Nephron progenitor cell (in vitro differentiated cells): ENCODE data around the gene RAB10.

ENCODE experiments used
- DNase-seq: peaks from one replicate; pipeline ENCODE4 v3.0.0; 2021
- H3K27ac Mint-ChIP-seq: 2 replicates; pipeline ENCODE4 v1.8.0; 2021; ENCODE audit warnings: mild to moderate bottlenecking, moderate library complexity, mixed read lengths
- H3K27me3 Mint-ChIP-seq: 2 replicates; pipeline ENCODE4 v1.8.0; 2021; ENCODE audit warnings: mild to moderate bottlenecking, low read depth, mixed read lengths; ENCODE audit not compliant: poor library complexity
- H3K36me3 Mint-ChIP-seq: 2 replicates; pipeline ENCODE4 v1.8.0; 2021; ENCODE audit warnings: low read depth, mixed read lengths
- H3K4me1 Mint-ChIP-seq: 2 replicates; pipeline ENCODE4 v1.8.0; 2021; ENCODE audit warnings: mixed read lengths
- H3K4me3 Mint-ChIP-seq: 2 replicates; pipeline ENCODE4 v1.8.0; 2021; ENCODE audit warnings: mild to moderate bottlenecking, moderate library complexity, mixed read lengths
- H3K9me3 Mint-ChIP-seq: 2 replicates; pipeline ENCODE4 v1.8.0; 2021; ENCODE audit warnings: mild to moderate bottlenecking, moderate library complexity, mixed read lengths
- CTCF ChIP-seq: fragments of 200-600 bp; sonication (generic); IDR thresholded peaks from 2 replicates; pipeline ENCODE4 v1.5.0; 2021; ENCODE audit warnings: antibody characterized with exemption

The RAB10 gene

GRCh38 chr2:26114151-26114550 lies 80.3 kb downstream of the RAB10 start:
- H3K27ac Mint-ChIP-seq: no peak overlapping the region
- H3K4me1 Mint-ChIP-seq: no peaks in the 10 kb centered on the region
- no peak for DNase-seq
- H3K9me3 Mint-ChIP-seq: no peaks in the 10 kb centered on the region
- no peak for TF ChIP-seq CTCF
- no peaks in the 10 kb centered on the region for H3K27me3 Mint-ChIP-seq
- H3K36me3 Mint-ChIP-seq: peaks cover 74% of the 10 kb centered on the region
- no peak overlapping the region for H3K4me3 Mint-ChIP-seq

DNA sequence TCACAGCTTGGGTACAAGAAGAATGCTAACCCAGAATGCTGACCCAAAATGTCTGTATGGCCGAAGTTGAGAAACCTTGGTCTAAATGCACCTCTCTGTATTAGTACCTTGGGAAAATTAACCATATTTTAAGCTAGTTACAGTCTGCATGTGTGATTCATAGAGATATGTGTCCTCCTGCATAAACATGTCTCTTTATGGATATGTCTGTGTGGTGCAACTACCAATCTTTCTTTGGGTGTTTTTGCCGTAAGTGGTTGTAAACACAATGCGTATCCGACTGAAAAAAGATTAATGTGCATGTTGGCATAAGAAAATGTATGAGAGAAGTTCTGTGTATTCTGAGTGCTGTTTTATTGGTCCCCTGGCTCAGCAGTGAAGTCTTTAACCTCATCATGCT lies 84.8 kb downstream of the RAB10 start:
- Mint-ChIP-seq H3K27ac (peak overlapping the region; percentile 90), H3K4me3 (no peak overlapping the region), H3K9me3 (peaks cover 3% of the 10 kb centered on the region), H3K27me3 (no peaks in the 10 kb centered on the region), H3K4me1 (no peaks in the 10 kb centered on the region), H3K36me3 (peaks cover 81% of the 10 kb centered on the region)
- no peak for TF ChIP-seq CTCF
- no peak for DNase-seq

- Mint-ChIP-seq H3K36me3 (peaks cover 77% of the 10 kb centered on the region), H3K27ac (no peak overlapping the region), H3K27me3 (no peaks in the 10 kb centered on the region), H3K4me3 (no peak overlapping the region), H3K9me3 (peaks cover 3% of the 10 kb centered on the region), H3K4me1 (no peaks in the 10 kb centered on the region)
- TF ChIP-seq CTCF: no peak
- DNase-seq: no peak
These were observed 85.6 kb downstream of the RAB10 start for GRCh38 chr2:26119521-26119920.

DNA sequence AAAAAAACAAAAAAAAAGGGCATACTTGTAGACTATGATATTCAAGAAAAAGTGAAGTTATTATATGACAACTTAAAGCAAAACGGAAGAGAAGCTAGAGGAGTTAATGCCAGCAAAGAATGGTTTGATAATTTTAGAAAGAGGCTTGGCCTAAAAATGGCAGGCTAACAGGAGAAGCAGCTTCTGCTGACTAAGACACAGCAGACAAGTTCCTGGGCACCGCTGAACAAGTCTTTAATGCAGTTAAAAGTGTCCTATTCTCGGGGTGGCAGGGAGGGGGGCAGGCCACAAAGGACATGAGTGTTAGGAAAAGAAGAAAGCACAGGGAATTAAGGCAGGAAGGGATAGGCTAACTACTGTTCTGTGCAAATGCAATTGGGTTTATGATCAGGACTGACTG lies 88.7 kb downstream of the RAB10 start:
- peak overlapping the region; percentile 94 for H3K27ac Mint-ChIP-seq
- H3K4me1 Mint-ChIP-seq: peaks cover 11% of the 10 kb centered on the region
- H3K27me3 Mint-ChIP-seq: no peaks in the 10 kb centered on the region
- H3K4me3 Mint-ChIP-seq: no peak overlapping the region
- no peak for DNase-seq
- peaks cover 64% of the 10 kb centered on the region for H3K36me3 Mint-ChIP-seq
- TF ChIP-seq CTCF: no peak
- peaks cover 3% of the 10 kb centered on the region for H3K9me3 Mint-ChIP-seq

- peaks cover 11% of the 10 kb centered on the region for H3K4me1 Mint-ChIP-seq
- DNase-seq: no peak
- H3K27ac Mint-ChIP-seq: peak overlapping the region; percentile 84
- H3K27me3 Mint-ChIP-seq: no peaks in the 10 kb centered on the region
- H3K36me3 Mint-ChIP-seq: peaks cover 63% of the 10 kb centered on the region
- no peak for TF ChIP-seq CTCF
- peaks cover 3% of the 10 kb centered on the region for H3K9me3 Mint-ChIP-seq
- H3K4me3 Mint-ChIP-seq: no peak overlapping the region
These were observed 89.5 kb downstream of the RAB10 start for GRCh38 chr2:26123426-26123825.

- H3K36me3 Mint-ChIP-seq: peaks cover 62% of the 10 kb centered on the region
- H3K27ac Mint-ChIP-seq: peak overlapping the region; percentile 45
- peaks cover 3% of the 10 kb centered on the region for H3K9me3 Mint-ChIP-seq
- TF ChIP-seq CTCF: no peak
- no peak for DNase-seq
- H3K4me1 Mint-ChIP-seq: peaks cover 11% of the 10 kb centered on the region
- H3K27me3 Mint-ChIP-seq: no peaks in the 10 kb centered on the region
- no peak overlapping the region for H3K4me3 Mint-ChIP-seq
These were observed 92.2 kb downstream of the RAB10 start for GRCh38 chr2:26126074-26126473.
